Body of pancreas (tissue), 4 donors: ENCODE results near the gene PLCH1. TPM values are rescaled to one million over a fixed set of nuclear protein-coding genes. Genes with fewer than 3 reads are reported as not detected.

Experiments
- ATAC-seq: fragments of 150-250 bp; one replicate; pipeline ENCODE4 v1.9.1; 2016
- DNase-seq, 4 donors: peaks; one replicate each; pipeline ENCODE4 v3.0.0-alpha.2; 2019
- H3K27ac ChIP-seq, 4 donors: fragments of 200-600 bp; sonication (generic); 1 replicate in 3 of 4; 2 replicates in 1 of 4; pipeline versions ENCODE4 v1.5.1 to v1.6.1; 2016 to 2019; ENCODE audit warnings: mild to moderate bottlenecking in 1 of 4, mixed read lengths in 1 of 4, moderate library complexity in 1 of 4
- H3K27me3 ChIP-seq, 2 donors: fragments of 200-600 bp; sonication (generic); one replicate each; pipeline ENCODE4 v1.6.0; 2016; ENCODE audit warnings: mild to moderate bottlenecking in 1 of 2
- H3K36me3 ChIP-seq, 2 donors: fragments of 200-600 bp; sonication (generic); replicated peaks in 1 of 2; 2 replicates each; pipeline ENCODE4 v1.5.1; 2016; ENCODE audit warnings: low read depth in 2 of 2; ENCODE audit not compliant: insufficient read depth in 1 of 2
- H3K4me1 ChIP-seq: fragments of 200-600 bp; sonication (generic); one replicate; pipeline ENCODE4 v1.6.0; 2016
- H3K4me3 ChIP-seq, 2 donors: fragments of 200-600 bp; sonication (generic); 1 replicate in 1 of 2; 2 replicates in 1 of 2; pipeline ENCODE4 v1.5.1; 2016 to 2019
- H3K9me3 ChIP-seq, 3 donors: fragments of 200-600 bp; sonication (generic); 1 replicate in 2 of 3; 2 replicates in 1 of 3; pipeline ENCODE4 v1.5.1; 2016
- CTCF ChIP-seq, 7 experiments: fragments of 450-650 bp in 4 of 7; fragments of 200-600 bp in 3 of 7; sonication (generic) in 3 of 7; IDR thresholded peaks; one replicate each; pipeline ENCODE4 v1.5.1; 2016 to 2019; ENCODE audit warnings: antibody characterized with exemption in 7 of 7
- POLR2A ChIP-seq, 3 donors: fragments of 450-650 bp; IDR thresholded peaks; one replicate each; pipeline ENCODE4 v1.6.1; 2016; ENCODE audit warnings: antibody characterized with exemption in 3 of 3, mild to moderate bottlenecking in 2 of 3
- WGBS, 2 donors: methylation state at CpG; one replicate each; pipeline ENCODE4 v1.1.5; 2017; 5-methylcytosine and 5-hydroxymethylcytosine counted together
- intact Hi-C: fragments of 100-400 bp; cut with DNase I; formaldehyde crosslinking; loops from one replicate; pipeline ENCODE4 v1.15.1; 2023
- total RNA-seq, 2 donors: library from RNA; depleted of rRNA; stranded (reverse); fragments of >200 nt; gene quantifications; one replicate each; pipeline ENCODE4 v1.1.0, GENCODE V29; 2016

The PLCH1 gene
- total RNA-seq, 2 donors from 2014 or later = 3.0 to 5.2 TPM

GRCh38 chr3:155370198-155370597, 374.7 kb downstream of the PLCH1 start:
- no peaks in the 10 kb centered on the region for H3K27me3 ChIP-seq
- DNase-seq (no peak), ATAC-seq (no peak)
- no peaks in the 10 kb centered on the region for H3K4me1 ChIP-seq
- H3K4me3 ChIP-seq = no peak overlapping the region
- H3K36me3 ChIP-seq = no peaks in the 10 kb centered on the region
- H3K9me3 ChIP-seq = no peaks in the 10 kb centered on the region
- TF ChIP-seq CTCF (IDR thresholded peaks at IDR 0.05) = no peak
- TF ChIP-seq POLR2A (IDR thresholded peaks at IDR 0.05) = no peak
- no peak overlapping the region for H3K27ac ChIP-seq
- intact Hi-C loops = no loop called here

- H3K4me1 ChIP-seq = no peaks in the 10 kb centered on the region
- H3K9me3 ChIP-seq = no peaks in the 10 kb centered on the region
- intact Hi-C loops = no loop called here
- DNase-seq = no peak
- no peaks in the 10 kb centered on the region for H3K36me3 ChIP-seq
- ATAC-seq = no peak
- 76 to 83% methylated on average over 3 of the region's 3 CpGs for WGBS, 2 donors
- H3K27ac ChIP-seq = no peak overlapping the region
- no peak overlapping the region for H3K4me3 ChIP-seq
- no peaks in the 10 kb centered on the region for H3K27me3 ChIP-seq
- no peak for TF ChIP-seq CTCF (IDR thresholded peaks at IDR 0.05)
- TF ChIP-seq POLR2A (IDR thresholded peaks at IDR 0.05) = no peak
Measured at GRCh38 chr3:155369735-155370134, 375.1 kb downstream of the PLCH1 start.

GRCh38 chr3:155369244-155369643, 375.6 kb downstream of the PLCH1 start:
- Histone ChIP-seq H3K4me1 (no peaks in the 10 kb centered on the region), H3K4me3 (no peak overlapping the region), H3K27me3 (no peaks in the 10 kb centered on the region), H3K9me3 (no peaks in the 10 kb centered on the region), H3K36me3 (no peaks in the 10 kb centered on the region), H3K27ac (no peak overlapping the region)
- intact Hi-C loops = no loop called here
- DNase-seq (no peak), ATAC-seq (no peak)
- TF ChIP-seq POLR2A (IDR thresholded peaks at IDR 0.05) = no peak
- no peak for TF ChIP-seq CTCF (IDR thresholded peaks at IDR 0.05)
- 84 to 86% methylated on average over 5 of the region's 5 CpGs for WGBS, 2 donors

- H3K9me3 ChIP-seq = no peaks in the 10 kb centered on the region
- no peak overlapping the region for H3K27ac ChIP-seq
- H3K4me3 ChIP-seq = no peak overlapping the region
- no peak for DNase-seq
- no peak for ATAC-seq
- intact Hi-C loops = no loop called here
- no peak for TF ChIP-seq CTCF (IDR thresholded peaks at IDR 0.05)
- no peak for TF ChIP-seq POLR2A (IDR thresholded peaks at IDR 0.05)
- H3K4me1 ChIP-seq = no peaks in the 10 kb centered on the region
- no peaks in the 10 kb centered on the region for H3K36me3 ChIP-seq
- no peaks in the 10 kb centered on the region for H3K27me3 ChIP-seq
Measured at GRCh38 chr3:155368786-155369185, 376.1 kb downstream of the PLCH1 start.

GRCh38 chr3:155367506-155367905, 377.4 kb downstream of the PLCH1 start:
- intact Hi-C loops = no loop called here
- H3K9me3 ChIP-seq = no peaks in the 10 kb centered on the region
- no peak for TF ChIP-seq POLR2A (IDR thresholded peaks at IDR 0.05)
- ATAC-seq (no peak), DNase-seq (no peak)
- H3K27me3 ChIP-seq = no peaks in the 10 kb centered on the region
- H3K27ac ChIP-seq = no peak overlapping the region
- H3K4me1 ChIP-seq = no peaks in the 10 kb centered on the region
- H3K4me3 ChIP-seq = no peak overlapping the region
- H3K36me3 ChIP-seq = no peaks in the 10 kb centered on the region
